Mesendoderm (in vitro differentiated cells): ENCODE measurements around the gene PTCRA.
A peak's percentile ranks its signal among the peaks of the same experiment; 100 is the strongest.

Source experiments
- DNase-seq: peaks from one replicate; pipeline ENCODE4 v3.0.0; 2013
- H2AK5ac ChIP-seq: 2 replicates; pipeline ENCODE4 v1.6.1; 2013; ENCODE audit warnings: low read length, inconsistent platforms
- H2BK120ac ChIP-seq: 2 replicates; pipeline ENCODE4 v1.6.1; 2013; ENCODE audit warnings: low read depth, mild to moderate bottlenecking, low read length, moderate library complexity, mixed read lengths
- H2BK15ac ChIP-seq: replicated peaks from 2 replicates; pipeline ENCODE4 v1.6.1; 2013; ENCODE audit warnings: low read depth, mild to moderate bottlenecking, moderate library complexity
- H2BK5ac ChIP-seq: 2 replicates; pipeline ENCODE4 v1.6.1; 2013; ENCODE audit warnings: low read length, inconsistent platforms
- H3K18ac ChIP-seq: 2 replicates; pipeline ENCODE4 v1.6.1; 2013; ENCODE audit warnings: mild to moderate bottlenecking, low read length, mixed read lengths
- H3K23ac ChIP-seq: one replicate; pipeline ENCODE4 v1.6.1; 2013; ENCODE audit warnings: low read length
- H3K27ac ChIP-seq: 2 replicates; pipeline ENCODE4 v1.5.1; 2013; ENCODE audit warnings: low read depth, mild to moderate bottlenecking, inconsistent platforms, low read length, moderate library complexity
- H3K27me3 ChIP-seq: 2 replicates; pipeline ENCODE4 v1.6.1; 2013; ENCODE audit warnings: low read length, control low read depth, mild to moderate bottlenecking, inconsistent platforms; ENCODE audit not compliant: insufficient read depth, poor library complexity
- H3K36me3 ChIP-seq: 2 replicates; pipeline ENCODE4 v1.6.1; 2013; ENCODE audit warnings: low read length, inconsistent platforms; ENCODE audit not compliant: control insufficient read depth, insufficient read depth
- H3K4ac ChIP-seq: one replicate; pipeline ENCODE4 v1.6.1; 2013; ENCODE audit warnings: low read depth, mild to moderate bottlenecking, low read length, moderate library complexity
- H3K4me1 ChIP-seq: 2 replicates; pipeline ENCODE4 v1.6.1; 2013; ENCODE audit warnings: low read depth, low read length, inconsistent platforms; ENCODE audit not compliant: control insufficient read depth
- H3K4me2 ChIP-seq: 2 replicates; pipeline ENCODE4 v1.6.1; 2013; ENCODE audit warnings: low read length
- H3K4me3 ChIP-seq: 2 replicates; pipeline ENCODE4 v1.5.1; 2013; ENCODE audit warnings: mild to moderate bottlenecking, low read length
- H3K56ac ChIP-seq: one replicate; pipeline ENCODE4 v1.6.1; 2013; ENCODE audit warnings: low read length
- H3K79me1 ChIP-seq: 2 replicates; pipeline ENCODE4 v1.6.1; 2013; ENCODE audit warnings: low read length, inconsistent platforms
- H3K79me2 ChIP-seq: 2 replicates; pipeline ENCODE4 v1.6.1; 2013; ENCODE audit warnings: mild to moderate bottlenecking, low read length; ENCODE audit not compliant: control insufficient read depth, insufficient read depth
- H3K9ac ChIP-seq: 2 replicates; pipeline ENCODE4 v1.6.1; 2013; ENCODE audit warnings: low read length, inconsistent platforms
- H4K5ac ChIP-seq: one replicate; pipeline ENCODE4 v1.6.1; 2013; ENCODE audit warnings: low read length
- H4K8ac ChIP-seq: one replicate; pipeline ENCODE4 v1.6.1; 2013; ENCODE audit warnings: low read depth, mild to moderate bottlenecking, control low read depth, low read length, moderate library complexity
- WGBS: extraction: QIAGEN DNeasy Blood & Tissue Kit; methylation state at CpG from one replicate; pipeline ENCODE4 v1.1.7; 2013; ENCODE audit warnings: low lambda C conversion rate, missing lambda C conversion rate; ENCODE audit not compliant: insufficient coverage; ENCODE audit errors: extremely low coverage; 5-methylcytosine and 5-hydroxymethylcytosine counted together

Gene PTCRA

GRCh38 chr6:42962502-42963178 lies 46.8 kb downstream of the PTCRA start:
- H4K5ac ChIP-seq, result no peak overlapping the region
- no CpG with 5 or more reads among the region's 13 CpGs for WGBS
- no peak overlapping the region for H2BK5ac ChIP-seq
- H3K9ac ChIP-seq, result no peak overlapping the region
- H3K23ac ChIP-seq, result no peak overlapping the region
- no peak overlapping the region for H2AK5ac ChIP-seq
- no peaks in the 10 kb centered on the region for H3K79me2 ChIP-seq
- no peak overlapping the region for H2BK120ac ChIP-seq
- H3K36me3 ChIP-seq, result no peaks in the 10 kb centered on the region
- H3K27me3 ChIP-seq, result no peaks in the 10 kb centered on the region
- no peak overlapping the region for H3K56ac ChIP-seq
- no peak overlapping the region for H3K4me3 ChIP-seq
- no peak overlapping the region for H4K8ac ChIP-seq
- no peak overlapping the region for H3K4me2 ChIP-seq
- H2BK15ac ChIP-seq, result no peak overlapping the region
- no peak overlapping the region for H3K18ac ChIP-seq
- DNase-seq, result no peak
- H3K27ac ChIP-seq, result no peak overlapping the region
- no peak overlapping the region for H3K4ac ChIP-seq
- no peaks in the 10 kb centered on the region for H3K79me1 ChIP-seq
- H3K4me1 ChIP-seq, result no peaks in the 10 kb centered on the region

DNA sequence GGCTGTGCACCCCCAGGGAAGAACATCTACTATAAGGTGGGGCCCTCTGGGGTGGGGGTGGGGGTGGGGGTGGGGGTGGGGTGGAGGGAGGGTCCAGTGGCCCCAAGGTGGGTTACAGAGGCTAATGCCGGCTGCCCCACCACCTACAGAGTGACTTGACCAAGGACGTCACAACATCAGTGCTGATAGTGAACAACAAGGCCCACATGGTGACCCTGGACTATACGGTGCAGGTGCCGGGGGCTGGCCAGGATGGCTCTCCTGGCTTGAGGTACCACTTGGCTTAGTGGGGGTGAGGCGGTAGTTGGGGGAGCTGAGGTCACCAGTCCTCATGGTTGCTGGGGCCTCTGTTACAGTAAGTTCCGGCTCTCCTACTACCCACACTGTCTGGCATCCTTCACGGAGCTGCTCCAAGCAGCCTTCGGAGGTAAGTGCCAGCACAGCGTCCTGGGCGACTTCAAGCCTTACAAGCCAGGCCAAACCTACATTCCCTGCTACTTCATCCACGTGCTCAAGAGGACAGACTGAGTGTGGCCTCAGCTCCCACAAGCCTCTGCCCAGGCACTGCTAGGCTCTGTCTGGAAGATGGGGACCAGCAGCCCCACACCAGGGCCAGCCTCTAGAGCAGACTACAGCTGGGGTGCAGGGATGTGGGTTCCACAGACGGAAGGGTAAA lies 47.5 kb downstream of the PTCRA start:
- no peaks in the 10 kb centered on the region for H3K27me3 ChIP-seq
- no peak overlapping the region for H3K9ac ChIP-seq
- no peak overlapping the region for H3K4ac ChIP-seq
- no peak overlapping the region for H3K23ac ChIP-seq
- H4K8ac ChIP-seq, result no peak overlapping the region
- H3K56ac ChIP-seq, result no peak overlapping the region
- H2AK5ac ChIP-seq, result no peak overlapping the region
- no peak overlapping the region for H2BK5ac ChIP-seq
- H3K79me2 ChIP-seq, result no peaks in the 10 kb centered on the region
- no peak overlapping the region for H4K5ac ChIP-seq
- no peak overlapping the region for H2BK15ac ChIP-seq
- no peaks in the 10 kb centered on the region for H3K36me3 ChIP-seq
- H3K4me3 ChIP-seq, result no peak overlapping the region
- no peaks in the 10 kb centered on the region for H3K4me1 ChIP-seq
- no peak overlapping the region for H3K27ac ChIP-seq
- no peak for DNase-seq
- no peak overlapping the region for H3K18ac ChIP-seq
- WGBS, result no CpG with 5 or more reads among the region's 12 CpGs
- H3K79me1 ChIP-seq, result no peaks in the 10 kb centered on the region
- H2BK120ac ChIP-seq, result no peak overlapping the region
- H3K4me2 ChIP-seq, result no peak overlapping the region

GRCh38 chr6:42963855-42964605 lies 48.2 kb downstream of the PTCRA start:
- peak; percentile 95 for DNase-seq

GRCh38 chr6:42966571-42966970 lies 50.7 kb downstream of the PTCRA start:
- no peak for DNase-seq
- Histone ChIP-seq H3K4ac (no peak overlapping the region), H3K4me3 (no peak overlapping the region), H2AK5ac (no peak overlapping the region), H3K79me1 (no peaks in the 10 kb centered on the region), H4K5ac (no peak overlapping the region), H2BK15ac (no peak overlapping the region), H3K36me3 (no peaks in the 10 kb centered on the region), H3K4me2 (no peak overlapping the region), H2BK5ac (no peak overlapping the region), H3K23ac (no peak overlapping the region), H3K79me2 (no peaks in the 10 kb centered on the region), H2BK120ac (no peak overlapping the region), H3K18ac (no peak overlapping the region), H3K56ac (no peak overlapping the region), H3K27me3 (no peaks in the 10 kb centered on the region), H3K9ac (no peak overlapping the region), H4K8ac (no peak overlapping the region), H3K27ac (no peak overlapping the region), H3K4me1 (peaks cover 2% of the 10 kb centered on the region)
- WGBS, result no CpG with 5 or more reads among the region's 7 CpGs

More at GRCh38 chr6:42963855-42964605, 48.2 kb downstream of the PTCRA start:
- H3K4me2 ChIP-seq, result no peak overlapping the region
- H2BK5ac ChIP-seq, result no peak overlapping the region
- H3K56ac ChIP-seq, result no peak overlapping the region
- H3K36me3 ChIP-seq, result no peaks in the 10 kb centered on the region
- no peak overlapping the region for H4K5ac ChIP-seq
- H3K4me1 ChIP-seq, result no peaks in the 10 kb centered on the region
- no peaks in the 10 kb centered on the region for H3K79me1 ChIP-seq
- no peak overlapping the region for H3K9ac ChIP-seq
- no peak overlapping the region for H2AK5ac ChIP-seq
- H3K4ac ChIP-seq, result no peak overlapping the region
- H2BK120ac ChIP-seq, result no peak overlapping the region
- H3K18ac ChIP-seq, result no peak overlapping the region
- no CpG with 5 or more reads among the region's 9 CpGs for WGBS
- no peak overlapping the region for H3K4me3 ChIP-seq
- H3K23ac ChIP-seq, result no peak overlapping the region
- H2BK15ac ChIP-seq, result no peak overlapping the region
- H3K27me3 ChIP-seq, result no peaks in the 10 kb centered on the region
- H3K27ac ChIP-seq, result no peak overlapping the region
- H3K79me2 ChIP-seq, result no peaks in the 10 kb centered on the region
- H4K8ac ChIP-seq, result no peak overlapping the region

DNA sequence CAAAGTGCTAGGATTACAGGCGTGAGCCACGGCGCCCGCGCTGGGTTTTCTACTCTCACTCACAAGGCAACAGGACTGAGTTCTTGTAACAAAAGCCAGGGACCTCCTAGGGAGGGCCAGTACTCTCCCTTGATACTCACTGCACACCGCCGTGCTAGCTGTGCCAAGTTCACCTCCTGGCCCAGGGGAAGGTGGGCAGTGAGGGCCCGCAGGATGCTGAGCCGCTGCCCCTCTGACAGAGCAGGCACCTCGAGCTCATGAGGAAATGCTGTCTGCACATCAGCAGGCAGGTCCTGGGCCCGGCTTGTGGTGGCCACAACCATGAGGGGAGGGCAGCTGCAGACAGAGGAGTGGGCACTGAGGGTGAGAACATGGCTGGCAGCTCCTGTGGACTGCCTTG lies 51.4 kb downstream of the PTCRA start:
- Histone ChIP-seq H3K4me1 (peaks cover 2% of the 10 kb centered on the region), H2BK15ac (no peak overlapping the region), H3K27me3 (no peaks in the 10 kb centered on the region), H3K4ac (no peak overlapping the region), H3K36me3 (no peaks in the 10 kb centered on the region), H3K9ac (no peak overlapping the region), H3K18ac (no peak overlapping the region), H3K4me3 (no peak overlapping the region), H4K8ac (no peak overlapping the region), H3K79me1 (no peaks in the 10 kb centered on the region), H3K4me2 (no peak overlapping the region), H3K27ac (no peak overlapping the region), H2AK5ac (no peak overlapping the region), H4K5ac (no peak overlapping the region), H3K23ac (no peak overlapping the region), H3K79me2 (no peaks in the 10 kb centered on the region), H2BK5ac (no peak overlapping the region), H3K56ac (no peak overlapping the region), H2BK120ac (no peak overlapping the region)
- no CpG with 5 or more reads among the region's 11 CpGs for WGBS
- DNase-seq, result no peak
